ENCODE results near the gene NRXN2. TPM values are rescaled to one million over a fixed set of nuclear protein-coding genes. Genes with fewer than 3 reads are reported as not detected.

NRXN2 gene
- total RNA-seq, 1 experiment from 2014 or later, result 0.15 TPM

- Histone ChIP-seq H3K36me3 (ENCODE audit: control insufficient read depth, insufficient read depth, low read length) (no peaks in the 10 kb centered on the region), H3K27me3 (ENCODE audit: control insufficient read depth, insufficient read depth, low read length) (no peaks in the 10 kb centered on the region), H3K9me3 (ENCODE audit: control insufficient read depth, insufficient read depth, low read depth, low read length) (no peaks in the 10 kb centered on the region), H3K27ac (ENCODE audit: low read length) (no peak overlapping the region), H3K4me1 (ENCODE audit: control insufficient read depth, insufficient read depth, low read length) (peaks cover 2% of the 10 kb centered on the region; the same call in 1 of the 2 replicates), H3K4me3 (ENCODE audit: low read depth in 2 of 2, low read length in 2 of 2) (no peak overlapping the region)
- in situ Hi-C loops (cut with HindIII; ENCODE audit: low pct_unique_long_range_greater_than_20kb, low sequenced_read_pairs), result no loop called here
- CTCF ChIA-PET, result no interaction called here
- ATAC-seq (no peak), DNase-seq (ENCODE audit: low read depth, low spot score) (no peak)
- no TSS peak for BruUV-seq (replicated peaks)
- POLR2A ChIA-PET, result no interaction called here
- TF ChIP-seq REST (IDR thresholded peaks at IDR 0.05; ENCODE audit: insufficient read depth in 1 of 2, low read depth in 2 of 2, low read length in 1 of 2) (no peak), TCF7L2 (IDR thresholded peaks at IDR 0.05; ENCODE audit: low read depth, low read length) (no peak), CTCF (IDR thresholded peaks at IDR 0.05) (no peak), SIN3A (IDR thresholded peaks at IDR 0.05; ENCODE audit: borderline replicate concordance, insufficient read depth, low read depth, low read length) (no peak), POLR2AphosphoS5 (IDR thresholded peaks at IDR 0.05; ENCODE audit: low read depth, low read length) (no peak)
- intact Hi-C loops (cut with micrococcal nuclease; ENCODE audit: unreplicated experiment), result no loop called here
Observed at GRCh38 chr11:64750361-64751054, 27.5 kb upstream of the NRXN2 start.

GRCh38 chr11:64747961-64748665 lies 25.1 kb upstream of the NRXN2 start:
- no TSS peak for BruUV-seq (replicated peaks)
- no peak for DNase-seq (ENCODE audit: low read depth, low spot score)

More at GRCh38 chr11:64747961-64748665, 25.1 kb upstream of the NRXN2 start:
- H3K4me1 ChIP-seq (ENCODE audit: control insufficient read depth, insufficient read depth, low read length), result peaks cover 13% of the 10 kb centered on the region
- in situ Hi-C loops (cut with HindIII; ENCODE audit: low pct_unique_long_range_greater_than_20kb, low sequenced_read_pairs) (no loop called here), intact Hi-C loops (cut with micrococcal nuclease; ENCODE audit: unreplicated experiment) (no loop called here)
- H3K27ac ChIP-seq (ENCODE audit: low read length), result no peak overlapping the region
- no peaks in the 10 kb centered on the region for H3K9me3 ChIP-seq (ENCODE audit: control insufficient read depth, insufficient read depth, low read depth, low read length)
- ChIA-PET POLR2A (interaction anchor here (0.7 kb wide), 2 partner anchors 30 to 42 kb away, joined by 8 to 9 read pairs; no protein-coding TSS in a partner anchor), CTCF (interaction anchor here (0.8 kb wide), 1 partner anchor 88 kb away, joined by 5 read pairs; no protein-coding TSS in a partner anchor)
- H3K36me3 ChIP-seq (ENCODE audit: control insufficient read depth, insufficient read depth, low read length), result no peaks in the 10 kb centered on the region
- H3K4me3 ChIP-seq (ENCODE audit: low read depth in 2 of 2, low read length in 2 of 2), result no peak overlapping the region
- H3K27me3 ChIP-seq (ENCODE audit: control insufficient read depth, insufficient read depth, low read length), result no peaks in the 10 kb centered on the region
- TF ChIP-seq REST (IDR thresholded peaks at IDR 0.05; ENCODE audit: insufficient read depth in 1 of 2, low read depth in 2 of 2, low read length in 1 of 2) (no peak), SIN3A (IDR thresholded peaks at IDR 0.05; ENCODE audit: borderline replicate concordance, insufficient read depth, low read depth, low read length) (no peak), TCF7L2 (IDR thresholded peaks at IDR 0.05; ENCODE audit: low read depth, low read length) (no peak), POLR2AphosphoS5 (IDR thresholded peaks at IDR 0.05; ENCODE audit: low read depth, low read length) (no peak), CTCF (IDR thresholded peaks at IDR 0.05) (no peak)
- ATAC-seq, result no peak
